Measurements from ENCODE around the gene BABAM2. TPM values are rescaled to one million over a fixed set of nuclear protein-coding genes. Genes with fewer than 3 reads are reported as not detected.

BABAM2 gene
- total and polyA plus RNA-seq, 7 donors = 34.2 to 74.5 (median 52.3) TPM

DNA sequence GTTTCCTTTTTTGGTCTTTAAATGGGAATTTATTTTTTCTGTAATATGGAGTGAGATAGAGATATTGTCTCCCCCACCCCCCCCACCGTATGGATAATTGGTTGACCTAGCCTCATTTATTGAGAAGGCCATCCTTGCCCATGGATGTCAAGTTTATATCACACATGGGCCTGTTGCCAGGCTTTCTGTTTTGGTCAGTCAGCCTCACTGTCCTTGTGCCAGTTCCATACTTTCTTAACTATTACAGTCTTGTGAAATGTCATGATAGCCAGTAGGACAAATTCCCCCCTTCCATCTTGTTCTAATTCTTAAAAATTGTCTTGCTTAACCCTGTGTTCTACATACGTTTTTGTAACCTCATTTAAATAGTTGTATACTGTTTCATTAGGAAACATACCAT is 12.5 kb downstream of the BABAM2 start:
- TF ChIP-seq, protein P1, sequence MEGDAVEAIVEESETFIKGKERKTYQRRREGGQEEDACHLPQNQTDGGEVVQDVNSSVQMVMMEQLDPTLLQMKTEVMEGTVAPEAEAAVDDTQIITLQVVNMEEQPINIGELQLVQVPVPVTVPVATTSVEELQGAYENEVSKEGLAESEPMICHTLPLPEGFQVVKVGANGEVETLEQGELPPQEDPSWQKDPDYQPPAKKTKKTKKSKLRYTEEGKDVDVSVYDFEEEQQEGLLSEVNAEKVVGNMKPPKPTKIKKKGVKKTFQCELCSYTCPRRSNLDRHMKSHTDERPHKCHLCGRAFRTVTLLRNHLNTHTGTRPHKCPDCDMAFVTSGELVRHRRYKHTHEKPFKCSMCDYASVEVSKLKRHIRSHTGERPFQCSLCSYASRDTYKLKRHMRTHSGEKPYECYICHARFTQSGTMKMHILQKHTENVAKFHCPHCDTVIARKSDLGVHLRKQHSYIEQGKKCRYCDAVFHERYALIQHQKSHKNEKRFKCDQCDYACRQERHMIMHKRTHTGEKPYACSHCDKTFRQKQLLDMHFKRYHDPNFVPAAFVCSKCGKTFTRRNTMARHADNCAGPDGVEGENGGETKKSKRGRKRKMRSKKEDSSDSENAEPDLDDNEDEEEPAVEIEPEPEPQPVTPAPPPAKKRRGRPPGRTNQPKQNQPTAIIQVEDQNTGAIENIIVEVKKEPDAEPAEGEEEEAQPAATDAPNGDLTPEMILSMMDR (IDR thresholded peaks at IDR 0.05) = no peak
- DNase-seq (no peak), ATAC-seq (no peak)
- peaks cover 0 to 9% of the 10 kb centered on the region in 2 donors for H3K36me3 ChIP-seq (ENCODE audit: insufficient read depth in 1 of 2, low read depth in 1 of 2)
- no peaks in the 10 kb centered on the region for H3K27me3 ChIP-seq (ENCODE audit: insufficient read depth in 3 of 3, low read length in 2 of 3)
- 78 to 88% (median 83%) methylated on average over 2 of the region's 2 CpGs for WGBS, 3 donors
- no peaks in the 10 kb centered on the region for H3K9me3 ChIP-seq
- H3K27ac ChIP-seq = peak overlapping the region; percentile 74
- intact Hi-C loops (cut with DNase I) = no loop called here
- peaks cover 58% of the 10 kb centered on the region for H3K4me1 ChIP-seq
- no peak overlapping the region for H3K4me3 ChIP-seq

DNA sequence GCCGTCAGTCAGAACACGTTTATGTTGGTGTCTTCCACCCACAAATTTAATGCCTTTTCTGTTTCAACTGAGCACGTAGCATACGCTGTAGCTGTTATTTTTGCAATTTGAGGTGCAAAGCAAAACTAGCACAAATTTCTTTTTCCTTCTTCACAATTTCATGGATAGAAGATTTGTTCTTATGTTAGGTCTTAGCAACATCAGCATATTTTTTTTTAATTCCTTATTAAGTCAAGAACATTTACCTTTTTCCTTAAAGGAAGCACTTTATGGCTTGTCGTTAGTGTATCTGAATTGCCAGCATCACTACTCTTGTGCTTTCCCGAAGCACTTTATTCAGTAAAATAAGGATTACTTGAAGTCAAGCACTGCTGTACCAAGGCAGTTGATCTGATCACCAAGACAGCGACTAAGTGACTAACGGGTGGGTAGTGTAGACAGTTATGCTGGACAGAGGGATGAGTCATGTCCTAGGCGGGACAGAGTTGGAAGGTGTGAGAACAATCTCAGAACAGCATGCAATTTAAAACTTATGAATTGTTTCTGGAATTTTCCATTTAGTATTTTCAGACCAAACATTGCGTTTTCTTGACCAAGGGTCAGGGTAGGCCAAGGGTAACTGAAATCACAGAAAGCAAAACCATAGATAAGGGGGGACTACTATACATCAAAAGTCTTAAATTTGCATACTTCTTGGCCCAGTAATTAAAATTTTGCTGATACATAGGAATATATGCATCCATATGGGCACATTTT is 13.3 kb downstream of the BABAM2 start:
- H3K36me3 ChIP-seq (ENCODE audit: insufficient read depth in 1 of 2, low read depth in 1 of 2) = peaks cover 0 to 4% of the 10 kb centered on the region in 2 donors
- intact Hi-C loops (cut with DNase I) = no loop called here

DNA sequence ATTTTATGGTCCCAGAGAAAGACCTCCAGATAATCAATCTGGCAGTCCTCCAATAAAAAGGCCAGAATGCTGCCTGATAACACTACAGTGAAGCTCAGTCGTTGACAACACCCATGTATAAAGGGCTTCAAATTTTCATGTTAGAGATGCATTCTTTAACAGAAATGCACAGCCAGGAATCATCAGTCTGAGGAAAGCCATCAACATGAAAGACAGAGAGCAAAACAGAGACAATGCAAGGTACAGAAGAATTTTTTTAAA is 13.8 kb downstream of the BABAM2 start:
- H3K4me3 ChIP-seq = no peak overlapping the region
- no peak overlapping the region for H3K27ac ChIP-seq
- H3K36me3 ChIP-seq (ENCODE audit: insufficient read depth in 1 of 2, low read depth in 1 of 2) = peaks cover 0 to 4% of the 10 kb centered on the region in 2 donors
- 55 to 74% (median 67%) methylated on average over 1 of the region's 1 CpG for WGBS, 3 donors
- ATAC-seq = no peak
- H3K9me3 ChIP-seq = no peaks in the 10 kb centered on the region
- TF ChIP-seq, protein P1 (IDR thresholded peaks at IDR 0.05) = no peak
- H3K27me3 ChIP-seq (ENCODE audit: insufficient read depth in 3 of 3, low read length in 2 of 3) = no peaks in the 10 kb centered on the region
- intact Hi-C loops (cut with DNase I) = no loop called here
- no peak for DNase-seq
- peaks cover 58% of the 10 kb centered on the region for H3K4me1 ChIP-seq

More for the DNA sequence above, 13.3 kb downstream of the BABAM2 start:
- Histone ChIP-seq H3K9me3 (no peaks in the 10 kb centered on the region), H3K27ac (peak overlapping the region; percentile 74), H3K27me3 (ENCODE audit: insufficient read depth in 3 of 3, low read length in 2 of 3) (no peaks in the 10 kb centered on the region), H3K4me3 (no peak overlapping the region), H3K4me1 (peaks cover 58% of the 10 kb centered on the region)
- TF ChIP-seq, protein P1 (IDR thresholded peaks at IDR 0.05) = no peak
- ATAC-seq (peak; percentile 40 to 74 (median 58)), DNase-seq (no peak)
- 89 to 92% (median 91%) methylated on average over 10 of the region's 10 CpGs for WGBS, 3 donors

DNA sequence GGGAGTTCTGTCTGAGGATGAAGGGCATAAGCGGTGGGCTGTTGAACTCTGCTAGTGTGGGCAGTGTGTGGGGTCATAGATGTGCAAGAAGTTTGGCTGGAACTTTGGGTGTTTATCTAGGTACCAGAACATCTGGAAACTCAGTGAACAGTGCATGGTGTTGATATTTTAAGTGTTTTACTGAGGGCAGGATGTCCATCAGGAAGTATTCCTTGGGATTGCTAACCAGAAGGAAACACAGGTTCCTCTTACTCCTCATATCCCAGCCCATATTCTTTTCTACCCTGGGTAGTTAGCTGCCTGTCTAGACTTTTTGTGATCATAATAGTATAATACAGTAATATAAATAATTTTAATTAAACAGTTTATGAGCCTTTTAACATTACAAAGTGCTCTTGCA is 15.5 kb downstream of the BABAM2 start:
- Histone ChIP-seq H3K27ac (no peak overlapping the region), H3K4me1 (peaks cover 56% of the 10 kb centered on the region), H3K9me3 (no peaks in the 10 kb centered on the region), H3K4me3 (no peak overlapping the region), H3K36me3 (ENCODE audit: insufficient read depth in 1 of 2, low read depth in 1 of 2) (no peaks in the 10 kb centered on the region), H3K27me3 (ENCODE audit: insufficient read depth in 3 of 3, low read length in 2 of 3) (no peaks in the 10 kb centered on the region)
- TF ChIP-seq, protein P1 (IDR thresholded peaks at IDR 0.05) = no peak
- intact Hi-C loops (cut with DNase I) = no loop called here
- 78 to 91% (median 88%) methylated on average over 1 of the region's 1 CpG for WGBS, 3 donors
- DNase-seq (no peak), ATAC-seq (no peak)

DNA sequence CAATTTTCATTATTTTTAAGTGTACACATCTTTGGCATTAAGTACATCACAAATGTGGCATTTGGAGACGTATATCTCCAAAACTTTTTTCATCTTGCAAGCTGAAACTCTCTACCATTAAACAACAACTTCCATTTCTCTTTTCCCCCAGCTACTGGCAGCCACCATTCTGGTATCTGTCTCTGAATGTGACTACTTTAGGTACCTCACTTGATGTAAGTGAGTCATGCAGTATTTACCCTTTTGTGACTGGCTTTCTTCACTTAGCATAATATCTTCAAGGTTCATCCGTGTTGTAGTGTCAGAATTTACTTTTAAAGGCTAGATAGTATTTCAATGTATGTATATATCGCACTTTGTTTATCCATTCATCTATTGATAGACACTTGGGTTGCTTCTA is 17.0 kb downstream of the BABAM2 start:
- TF ChIP-seq, protein P1 (IDR thresholded peaks at IDR 0.05) = no peak
- intact Hi-C loops (cut with DNase I) = no loop called here
- ATAC-seq (no peak), DNase-seq (no peak)
- Histone ChIP-seq H3K36me3 (ENCODE audit: insufficient read depth in 1 of 2, low read depth in 1 of 2) (no peaks in the 10 kb centered on the region), H3K9me3 (no peaks in the 10 kb centered on the region), H3K27ac (no peak overlapping the region), H3K4me3 (no peak overlapping the region), H3K4me1 (peaks cover 50% of the 10 kb centered on the region), H3K27me3 (ENCODE audit: insufficient read depth in 3 of 3, low read length in 2 of 3) (no peaks in the 10 kb centered on the region)
- WGBS, 3 donors = 62% methylated on average over 3 of the region's 3 CpGs
